T-helper 2 cell treated with Interferon-gamma antibody and Interleukin-4, amounts not matched to agents 100 ng/mL and 5 ng/mL, for 36 hours (primary cell): ENCODE data around the gene TIMP4. TPM values are rescaled to one million over a fixed set of nuclear protein-coding genes. Genes with fewer than 3 reads are reported as not detected.

ENCODE experiments used
- intact Hi-C: fragments of 100-400 bp; cut with micrococcal nuclease; formaldehyde crosslinking; loops from one replicate; pipeline ENCODE4 v1.15.1; 2023
- total RNA-seq: library from RNA; stranded (reverse); gene quantifications from 2 replicates; pipeline ENCODE4 v1.2.3, GENCODE V29; 2022

The TIMP4 gene
- total RNA-seq, 1 donor from 2014 or later, result not detected

- intact Hi-C loops, result loop anchor here (5.0 kb wide), 1 partner anchor 196 kb away; no protein-coding TSS in a partner anchor
Observed at GRCh38 chr3:12186515-12187286, 28.0 kb upstream of the TIMP4 start.

DNA sequence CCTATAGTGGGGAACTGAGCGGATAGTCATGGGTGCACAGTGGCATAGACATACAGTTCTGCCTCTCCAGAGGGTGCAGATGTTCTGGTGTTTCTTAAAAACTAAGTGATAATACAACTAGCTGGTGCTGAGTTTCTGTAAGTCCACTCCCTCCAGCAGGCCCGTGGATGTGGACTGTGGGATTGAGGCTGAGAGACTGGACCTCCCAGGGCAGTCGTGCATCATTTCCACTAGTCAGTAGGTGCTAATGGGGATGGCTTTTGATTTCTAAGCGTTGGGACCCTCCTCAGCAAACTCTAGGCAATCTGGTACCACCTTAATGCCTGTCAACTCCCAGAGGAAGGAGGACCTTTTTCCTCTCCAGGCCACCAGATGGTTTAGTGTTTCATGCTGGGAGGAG is 27.3 kb upstream of the TIMP4 start:
- intact Hi-C loops, result loop anchor here (5.0 kb wide), 1 partner anchor 196 kb away; no protein-coding TSS in a partner anchor

GRCh38 chr3:12185172-12185710 is 26.5 kb upstream of the TIMP4 start:
- intact Hi-C loops, result loop anchor here (5.0 kb wide), 1 partner anchor 197 kb away; no protein-coding TSS in a partner anchor

- intact Hi-C loops, result no loop called here
Observed at GRCh38 chr3:12184541-12184940, 25.8 kb upstream of the TIMP4 start.

GRCh38 chr3:12182687-12183441 is 24.2 kb upstream of the TIMP4 start:
- intact Hi-C loops, result no loop called here

DNA sequence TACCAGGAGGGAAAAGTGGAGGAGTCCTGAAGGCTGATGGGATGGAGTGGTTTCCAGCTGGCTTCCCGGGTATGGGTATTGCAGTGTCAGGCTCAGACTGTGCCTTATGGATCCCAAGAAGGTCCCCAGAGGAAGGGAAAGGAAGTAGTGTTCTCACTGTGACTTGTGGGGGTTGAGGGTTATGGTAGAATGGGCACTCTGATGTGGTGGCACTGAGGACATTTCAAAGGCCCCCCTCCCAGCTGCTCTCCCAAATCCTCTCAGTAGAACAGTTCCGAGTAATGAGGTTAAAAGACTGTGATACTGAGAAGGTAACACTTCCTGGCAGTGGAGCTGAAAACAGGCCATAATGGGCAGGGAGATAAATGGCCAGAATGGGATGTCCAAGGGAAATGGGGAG is 23.1 kb upstream of the TIMP4 start:
- intact Hi-C loops, result no loop called here

GRCh38 chr3:12181301-12181700 is 22.6 kb upstream of the TIMP4 start:
- intact Hi-C loops, result no loop called here

GRCh38 chr3:12180631-12181030 is 21.9 kb upstream of the TIMP4 start:
- intact Hi-C loops, result no loop called here

- intact Hi-C loops, result no loop called here
Observed at GRCh38 chr3:12180218-12180617, 21.5 kb upstream of the TIMP4 start.

DNA sequence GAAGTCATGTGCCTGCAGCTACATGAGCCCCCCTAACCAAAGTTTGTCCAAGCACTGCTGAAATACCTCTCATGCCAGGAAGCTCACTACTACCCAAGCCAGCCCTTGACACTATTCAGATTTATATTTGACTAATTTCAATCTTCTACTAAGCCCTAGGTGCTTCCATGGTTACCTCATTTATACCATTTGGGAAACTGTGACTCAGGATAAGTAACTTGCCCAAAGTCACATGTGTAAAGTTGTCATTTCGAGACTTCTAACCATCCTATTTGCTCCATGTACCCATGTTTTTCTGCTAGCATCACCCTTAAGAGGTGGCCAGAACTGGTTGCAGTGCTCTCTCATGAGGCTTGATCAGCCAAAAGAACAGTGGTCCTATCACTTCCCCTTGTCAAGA is 20.7 kb upstream of the TIMP4 start:
- intact Hi-C loops, result no loop called here

- intact Hi-C loops, result no loop called here
Observed at GRCh38 chr3:12178091-12178820, 19.5 kb upstream of the TIMP4 start.

GRCh38 chr3:12177126-12177525 is 18.4 kb upstream of the TIMP4 start:
- intact Hi-C loops, result loop anchor here (2.0 kb wide), 1 partner anchor 42 kb away; no protein-coding TSS in a partner anchor

GRCh38 chr3:12175844-12176453 is 17.2 kb upstream of the TIMP4 start:
- intact Hi-C loops, result loop anchor here (2.0 kb wide), 1 partner anchor 41 kb away; no protein-coding TSS in a partner anchor

DNA sequence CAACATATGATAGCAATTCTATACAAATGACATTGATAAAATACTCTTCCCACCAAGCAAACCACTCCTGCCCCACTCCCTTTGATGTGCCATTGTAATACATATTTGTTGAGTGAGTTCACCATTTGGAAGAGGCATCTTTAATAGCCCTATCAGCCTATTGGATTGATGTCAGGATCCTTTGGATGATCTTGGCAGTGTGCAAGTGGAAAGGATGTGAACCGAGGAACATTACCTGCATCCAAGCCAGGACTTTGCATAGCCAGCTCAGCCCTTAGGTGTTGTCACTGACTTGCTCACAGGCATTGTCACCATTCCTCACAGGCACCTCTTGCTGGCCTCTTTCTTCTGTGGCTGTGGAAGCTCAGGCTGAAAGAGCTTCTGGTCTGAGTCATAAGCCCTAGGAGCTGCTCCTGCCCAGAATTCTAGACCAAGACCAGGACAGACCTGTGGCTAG is 16.5 kb upstream of the TIMP4 start:
- intact Hi-C loops, result no loop called here

- intact Hi-C loops, result no loop called here
Observed at GRCh38 chr3:12170207-12170606, 11.5 kb upstream of the TIMP4 start.

GRCh38 chr3:12165909-12166308 is 7.2 kb upstream of the TIMP4 start:
- intact Hi-C loops, result no loop called here

- intact Hi-C loops, result no loop called here
Observed at GRCh38 chr3:12159227-12159601, 502 bp upstream of the TIMP4 start.

DNA sequence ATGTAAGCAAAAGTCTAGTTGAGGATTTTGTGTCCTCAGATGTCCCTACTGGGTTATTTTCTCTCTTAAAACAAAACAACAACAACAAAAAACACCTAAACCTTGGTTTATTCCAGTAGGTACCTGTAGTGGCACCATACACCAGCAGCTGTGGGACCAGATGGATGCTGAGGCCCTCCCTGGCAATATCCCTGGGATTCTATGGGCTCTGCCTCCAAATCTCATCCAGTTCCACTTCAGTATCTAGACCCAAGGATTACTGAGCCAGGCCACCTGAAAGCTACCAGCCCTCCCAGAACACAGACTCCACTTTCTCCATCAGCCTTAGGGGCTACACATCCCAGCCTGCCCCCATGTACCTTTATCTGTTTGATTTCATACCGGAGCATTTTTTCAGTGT is 1.7 kb downstream of the TIMP4 start:
- intact Hi-C loops, result no loop called here

GRCh38 chr3:12155828-12156227 is 2.9 kb downstream of the TIMP4 start:
- intact Hi-C loops, result no loop called here

GRCh38 chr3:12155264-12155663 is 3.4 kb downstream of the TIMP4 start:
- intact Hi-C loops, result no loop called here

DNA sequence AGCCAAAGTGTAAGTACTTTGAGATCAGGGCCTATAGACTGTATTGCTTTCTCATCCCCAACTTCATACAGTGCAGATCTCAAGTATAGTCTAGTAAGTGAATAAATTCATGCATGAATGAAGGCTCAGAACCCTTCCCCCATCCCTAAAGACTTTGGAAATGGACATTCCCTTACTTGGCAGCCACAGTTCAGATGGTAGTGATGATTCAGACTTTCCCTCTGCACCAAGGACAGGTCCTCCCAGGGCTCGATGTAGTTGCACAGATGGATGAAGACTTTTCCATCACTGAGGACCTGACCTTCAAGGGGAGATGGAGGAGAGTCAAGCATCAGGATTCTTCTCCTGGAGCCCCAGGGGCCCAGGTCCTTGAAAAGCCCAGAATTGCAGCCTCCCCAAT is 4.6 kb downstream of the TIMP4 start:
- intact Hi-C loops, result no loop called here
